NOMO-1 treated with DMSO at 0.1 percent for 48 hours (cell line): ENCODE results near the gene IRF4.

Experiments
- DNase-seq: peaks from one replicate; lab custom pipeline; 2025; ENCODE audit not compliant: unreplicated experiment; lab: John Stamatoyannopoulos, UW

IRF4 gene

GRCh38 chr6:456358-456867 lies 64.9 kb downstream of the IRF4 start:
- no peak for DNase-seq

GRCh38 chr6:456887-457286 lies 65.3 kb downstream of the IRF4 start:
- DNase-seq, result no peak
